ENCODE measurements around the gene ANXA1.
"Not testable (repeated sequence)": the region's sequence is repeated elsewhere in the genome, so short reads cannot be mapped to it uniquely, and the experiment has no call there.

The ANXA1 gene

GRCh38 chr9:73170185-73170957 is 18.7 kb downstream of the ANXA1 start:
- FAIRE-seq = no peak

- no peak for FAIRE-seq
Measured at GRCh38 chr9:73172901-73173215, 21.2 kb downstream of the ANXA1 start.

GRCh38 chr9:73173557-73174329 is 22.1 kb downstream of the ANXA1 start:
- no peak for FAIRE-seq

DNA sequence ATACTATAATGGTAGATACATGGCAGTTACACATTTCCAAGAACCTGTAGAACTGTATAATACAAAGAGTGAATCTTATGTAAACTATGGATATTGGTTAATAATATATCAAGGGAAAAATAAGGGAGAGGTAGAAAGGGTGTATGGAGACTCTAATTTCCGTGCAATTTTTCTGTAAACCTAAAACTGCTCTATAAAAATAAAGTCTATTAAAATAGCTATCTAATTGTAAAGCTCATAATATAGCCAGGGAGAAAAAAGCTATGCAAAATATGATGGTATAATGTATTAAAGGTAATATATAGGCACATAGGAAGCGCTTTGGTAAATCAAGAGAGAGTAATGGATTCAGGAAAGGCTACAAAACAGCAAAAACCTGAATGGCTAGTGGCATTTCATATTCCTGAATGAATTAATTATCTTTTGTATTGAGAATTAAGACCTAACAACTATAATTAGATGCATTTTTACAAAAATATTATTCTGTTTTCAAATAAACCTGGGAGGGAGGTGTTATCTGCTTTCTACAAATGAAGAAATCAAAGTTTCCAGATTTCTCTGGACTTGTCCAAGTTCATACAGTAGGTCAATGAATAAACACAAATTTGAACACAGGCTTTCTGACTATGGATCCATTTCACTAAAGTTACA is 22.8 kb downstream of the ANXA1 start:
- FAIRE-seq = no peak

- no peak for FAIRE-seq
Measured at GRCh38 chr9:73176450-73176875, 24.8 kb downstream of the ANXA1 start.

DNA sequence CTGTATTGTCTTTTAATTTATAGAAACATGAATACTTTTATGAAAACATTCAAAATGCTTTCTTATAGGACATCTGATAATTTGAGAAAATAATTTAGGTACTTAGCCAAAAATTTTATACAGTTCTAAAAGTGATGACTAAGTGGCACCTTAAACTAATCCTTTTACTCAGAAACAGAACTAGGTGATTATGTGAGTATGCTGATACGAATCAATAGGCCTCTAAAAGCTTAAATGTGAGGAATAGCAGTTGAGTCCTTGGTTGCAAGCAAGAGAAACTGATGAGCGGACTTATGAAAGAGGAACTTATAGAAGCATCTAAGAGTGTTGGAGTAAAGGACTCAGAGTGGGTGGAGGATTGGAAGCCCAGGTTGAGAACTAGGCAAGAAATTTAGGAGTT is 26.4 kb downstream of the ANXA1 start:
- no peak for FAIRE-seq

DNA sequence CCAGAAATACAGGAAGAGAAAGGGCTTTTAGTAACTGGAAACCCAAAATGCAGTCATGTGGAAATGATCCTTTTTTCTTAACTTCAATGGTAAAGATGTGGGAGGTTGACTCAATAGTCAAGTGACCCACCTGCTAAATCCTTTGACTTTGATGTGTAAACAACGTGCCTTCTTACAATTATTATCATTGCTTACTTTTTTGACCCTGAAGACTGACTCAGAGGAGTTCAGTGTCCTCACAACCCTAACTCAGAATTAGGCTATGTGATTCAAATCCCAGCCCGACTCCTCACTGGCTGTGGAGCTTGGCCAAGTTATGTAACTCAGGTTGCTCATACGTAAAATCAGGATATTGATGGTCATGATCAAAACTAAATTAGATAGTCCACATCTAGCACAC is 27.9 kb downstream of the ANXA1 start:
- no peak for FAIRE-seq

- peak; percentile 55 for FAIRE-seq
Measured at GRCh38 chr9:73180403-73180802, 28.7 kb downstream of the ANXA1 start.

DNA sequence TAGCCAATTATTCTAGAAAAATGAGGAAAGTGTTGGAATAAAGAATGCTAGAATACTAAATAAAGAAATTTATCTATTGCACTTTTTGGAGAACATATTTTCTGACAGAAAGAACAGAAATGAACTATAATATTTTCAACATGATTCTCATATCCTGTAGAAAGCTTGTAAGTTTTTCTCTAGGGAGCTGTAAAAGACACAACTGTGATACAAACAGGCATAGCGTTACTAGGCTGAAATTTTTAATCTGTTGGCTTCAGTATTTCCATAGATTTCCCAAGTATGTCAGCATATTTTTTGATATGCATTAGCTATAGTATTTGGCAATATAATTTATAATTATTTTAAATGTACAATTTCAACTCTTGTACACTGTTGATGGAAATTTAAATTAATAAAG is 31.3 kb downstream of the ANXA1 start:
- FAIRE-seq = peak; percentile 68

GRCh38 chr9:73183428-73183827 is 31.8 kb downstream of the ANXA1 start:
- FAIRE-seq = no peak

GRCh38 chr9:73183917-73184861 is 32.5 kb downstream of the ANXA1 start:
- peak; percentile 100 for FAIRE-seq

DNA sequence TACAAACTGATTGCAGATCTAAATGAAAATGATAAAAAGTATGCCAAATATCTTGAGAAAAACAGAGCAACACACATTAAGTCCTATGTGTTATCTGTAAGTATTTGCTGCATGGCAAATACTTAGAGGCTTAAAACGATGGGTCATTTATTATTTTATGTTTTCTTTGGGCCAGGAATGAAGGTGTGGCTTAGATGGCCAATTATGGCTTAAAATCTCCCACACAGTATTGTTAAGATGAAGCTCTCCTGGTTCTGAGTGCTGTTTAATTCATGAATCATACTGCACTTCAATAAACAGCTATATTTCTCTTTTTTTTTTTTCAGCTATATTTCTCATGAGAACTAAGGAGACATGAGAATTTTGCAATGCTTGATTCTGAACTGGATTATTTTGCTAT is 39.4 kb downstream of the ANXA1 start:
- FAIRE-seq = not testable (repeated sequence)

DNA sequence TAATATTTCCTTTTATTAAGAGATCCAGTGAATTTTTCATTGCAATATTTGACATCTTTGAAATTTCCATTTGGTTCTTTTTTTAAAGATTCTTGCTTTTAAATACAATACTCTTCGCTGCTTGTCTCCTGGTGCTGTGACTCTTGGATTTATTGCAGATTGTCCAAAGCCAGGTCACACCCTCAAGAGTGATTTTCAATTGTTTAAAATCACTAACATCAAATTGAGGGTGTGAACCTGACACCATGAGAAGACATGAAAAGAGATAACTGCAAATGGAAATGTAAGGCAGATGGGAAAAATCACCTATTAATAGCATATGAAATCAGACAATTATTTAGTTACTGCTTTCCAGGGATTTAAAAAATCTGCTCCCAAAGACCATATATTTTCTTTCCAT is 42.6 kb downstream of the ANXA1 start:
- no peak for FAIRE-seq

GRCh38 chr9:73199448-73199847 is 47.8 kb downstream of the ANXA1 start:
- FAIRE-seq = no peak

DNA sequence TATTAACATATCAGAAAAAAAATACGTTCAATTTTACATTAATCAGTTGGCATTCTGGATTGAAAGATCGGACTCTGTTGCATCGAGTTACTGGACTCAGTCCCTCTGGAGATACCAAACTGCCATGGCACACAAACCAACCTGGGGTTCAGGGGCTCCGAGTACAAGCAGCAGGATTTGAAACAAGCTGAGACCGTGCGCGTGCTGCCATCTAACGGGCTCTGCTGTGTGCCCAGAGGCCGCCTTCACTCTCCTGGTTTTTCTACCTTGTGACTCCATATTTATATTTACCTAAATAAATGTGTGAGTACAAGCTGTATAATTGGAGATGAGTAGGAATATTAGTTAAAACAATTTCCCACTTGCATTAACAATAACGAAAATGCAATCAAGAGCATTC is 48.2 kb downstream of the ANXA1 start:
- FAIRE-seq = no peak

- peak; percentile 99 for FAIRE-seq
Measured at GRCh38 chr9:73200694-73201452, 49.2 kb downstream of the ANXA1 start.

DNA sequence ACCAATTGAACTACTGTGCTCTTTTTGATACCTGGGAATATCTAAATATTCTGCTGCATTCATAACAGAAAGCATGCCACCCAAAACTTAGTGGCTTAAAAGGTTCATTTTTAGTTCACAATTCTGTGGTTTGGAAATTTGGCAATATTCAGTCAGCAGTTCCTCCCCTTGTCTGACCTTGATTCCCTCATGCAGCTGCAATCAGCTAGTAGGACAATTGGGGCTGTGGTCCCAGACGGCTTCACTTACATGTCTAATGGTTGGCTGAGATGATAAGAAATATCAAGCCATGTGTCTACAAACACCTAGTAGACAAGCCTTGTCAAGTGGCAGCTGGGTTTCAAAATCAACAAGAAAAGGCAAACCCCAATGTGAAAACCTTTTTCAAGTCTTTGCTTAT is 51.3 kb downstream of the ANXA1 start:
- no peak for FAIRE-seq

DNA sequence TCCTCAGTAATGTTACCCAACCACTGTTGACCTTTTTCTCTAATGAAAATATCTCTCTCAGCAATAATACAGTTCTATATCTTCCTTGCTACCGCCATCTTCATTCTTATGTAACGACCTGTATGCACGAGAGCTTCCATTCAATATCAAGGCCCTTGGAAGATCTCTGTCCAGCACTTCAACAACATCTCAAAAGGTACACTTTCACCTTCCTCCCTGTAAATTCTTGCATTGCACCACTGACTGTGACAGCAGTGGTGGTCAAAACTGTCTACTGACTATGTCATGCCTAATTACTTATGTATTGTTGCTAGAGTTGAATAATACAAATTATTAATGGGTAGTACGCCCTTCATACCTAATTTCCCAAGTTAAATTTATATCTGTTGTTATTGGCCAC is 53.3 kb downstream of the ANXA1 start:
- FAIRE-seq = no peak

- no peak for FAIRE-seq
Measured at GRCh38 chr9:73206851-73207250, 55.2 kb downstream of the ANXA1 start.

DNA sequence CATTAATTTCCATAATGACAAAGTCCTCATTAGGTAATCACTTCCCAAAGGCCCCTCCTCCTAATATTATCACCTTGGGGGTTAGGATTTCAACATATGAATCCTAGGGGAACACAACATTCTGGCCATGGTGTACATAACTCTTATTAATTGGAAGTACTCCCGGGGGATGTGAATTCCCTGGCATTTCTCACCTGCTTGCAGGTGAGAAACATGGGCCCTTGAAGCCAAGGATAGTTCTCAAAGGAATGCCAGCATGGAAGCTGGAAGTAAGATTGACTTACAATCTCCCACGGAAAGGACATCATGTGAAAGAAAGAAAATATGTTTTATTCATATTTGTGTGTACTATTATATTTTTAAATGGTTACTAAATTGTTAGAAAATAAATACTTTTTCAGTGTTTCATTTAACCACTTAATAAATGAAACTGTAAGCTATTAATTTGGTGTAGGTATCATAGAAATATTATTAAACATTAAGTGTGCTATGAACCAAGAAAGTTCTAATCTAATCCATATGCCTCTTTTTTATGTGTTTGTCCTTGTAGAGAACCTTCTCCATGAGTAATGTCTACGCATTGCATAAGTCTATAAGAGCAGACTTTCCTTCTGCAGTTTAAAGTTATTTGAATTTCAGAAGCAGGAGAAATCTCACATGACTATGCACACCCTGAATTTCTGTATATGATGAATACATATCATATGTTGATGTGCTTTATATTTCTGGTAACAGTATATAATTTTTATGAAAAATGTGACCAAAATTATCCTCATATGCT is 59.4 kb downstream of the ANXA1 start:
- no peak for FAIRE-seq

- FAIRE-seq = no peak
Measured at GRCh38 chr9:73213300-73213699, 61.6 kb downstream of the ANXA1 start.

Data from islet of Langerhans (tissue), 1 donor.